HG03521 (cell line): ENCODE measurements around the gene HBE1.

ENCODE experiments used
- ATAC-seq: cut with Tn5 transposase; IDR thresholded peaks from one replicate; pipeline ENCODE4 v1.9.1; 2021; ENCODE audit warnings: mild to moderate bottlenecking, moderate library complexity; ENCODE audit not compliant: unreplicated experiment

The HBE1 gene

GRCh38 chr11:5235364-5236095 lies 34.2 kb downstream of the HBE1 start:
- no peak for ATAC-seq

- peak; percentile 74 for ATAC-seq
These were observed 35.3 kb downstream of the HBE1 start, which contains the start of gene HBD for GRCh38 chr11:5234381-5234834. Gene HBD, minus strand, starts transcription at chr11:5234483. Its CDS starts 50 bp downstream, at chr11:5234433.

- no peak for ATAC-seq
These were observed 36.4 kb downstream of the HBE1 start for GRCh38 chr11:5233307-5233706.

DNA sequence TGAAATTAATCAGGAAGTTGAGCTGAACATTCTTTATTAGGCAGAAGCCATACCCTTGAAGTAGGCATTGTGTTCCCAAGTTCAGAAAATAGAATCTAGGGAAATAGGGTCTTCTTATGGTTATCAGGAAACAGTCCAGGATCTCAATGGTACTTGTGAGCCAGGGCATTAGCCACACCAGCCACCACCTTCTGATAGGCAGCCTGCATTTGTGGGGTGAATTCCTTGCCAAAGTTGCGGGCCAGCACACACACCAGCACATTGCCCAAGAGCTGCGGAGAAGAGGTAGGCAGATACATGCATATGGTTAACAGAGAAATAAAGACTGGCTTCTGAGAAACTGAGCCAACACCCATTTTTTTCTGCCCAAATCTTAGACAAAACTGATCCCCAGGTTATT lies 36.9 kb downstream of the HBE1 start:
- no peak for ATAC-seq

DNA sequence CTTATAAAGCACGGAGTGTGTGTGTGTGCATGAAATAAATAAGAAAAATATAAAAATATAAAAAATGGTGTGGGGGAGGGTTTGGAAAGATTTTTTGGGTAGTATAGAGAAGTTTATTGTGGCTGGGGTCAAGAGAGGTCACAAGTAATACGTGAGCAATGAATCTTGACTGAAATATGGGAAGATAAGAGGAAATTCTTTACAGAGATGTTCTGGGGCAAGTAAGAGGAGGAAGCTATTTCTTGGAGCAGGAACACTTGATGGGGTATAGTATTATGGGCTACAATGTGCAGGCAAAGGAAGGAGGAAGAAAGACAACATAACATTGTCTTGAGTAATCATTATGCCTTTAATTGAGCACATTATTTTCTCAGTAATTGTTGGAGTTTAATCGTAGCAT lies 37.6 kb downstream of the HBE1 start:
- no peak for ATAC-seq

DNA sequence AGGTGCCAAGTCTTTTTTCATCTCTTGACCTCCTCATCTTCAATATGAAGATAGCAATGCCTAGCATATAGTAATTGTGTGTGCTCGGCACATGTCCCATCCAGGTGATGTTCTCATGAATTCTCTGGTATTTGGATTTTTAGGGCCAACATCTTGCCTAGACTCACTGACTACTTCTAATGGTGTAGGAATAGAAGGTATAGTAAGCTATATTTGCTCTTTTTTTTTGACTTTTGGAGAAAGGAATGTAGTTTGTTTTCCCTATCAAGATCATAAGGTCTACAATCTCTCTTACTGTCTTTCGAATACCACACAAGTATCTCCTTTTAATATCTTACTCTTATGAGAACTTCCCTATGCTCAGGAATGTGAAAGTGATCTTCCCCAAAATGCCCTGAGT lies 38.6 kb downstream of the HBE1 start:
- no peak for ATAC-seq

- no peak for ATAC-seq
These were observed 39.5 kb downstream of the HBE1 start for GRCh38 chr11:5230266-5230665.

- ATAC-seq, result no peak
These were observed 39.9 kb downstream of the HBE1 start for GRCh38 chr11:5229796-5230195.

DNA sequence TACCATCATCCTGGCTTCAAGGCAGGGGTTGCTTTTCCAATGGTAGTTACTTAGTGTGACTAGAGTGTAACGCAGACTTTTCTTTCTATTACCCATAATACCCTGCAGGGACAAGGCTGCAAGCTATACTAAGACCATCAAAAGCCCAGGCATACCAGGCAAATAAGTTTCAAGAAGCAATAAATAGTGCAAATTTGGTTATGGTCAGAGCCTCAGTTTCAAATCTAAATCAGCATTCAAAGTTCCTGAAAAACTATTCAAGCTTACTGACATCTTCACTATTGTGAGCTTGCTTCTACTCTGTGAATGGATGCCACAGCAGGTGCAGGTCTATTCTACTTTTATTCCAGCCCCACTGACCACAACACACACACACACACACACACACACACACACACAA lies 40.4 kb downstream of the HBE1 start:
- no peak for ATAC-seq

- ATAC-seq, result no peak
These were observed 41.6 kb downstream of the HBE1 start for GRCh38 chr11:5228124-5228523.

GRCh38 chr11:5227681-5228080 lies 42.1 kb downstream of the HBE1 start:
- no peak for ATAC-seq

DNA sequence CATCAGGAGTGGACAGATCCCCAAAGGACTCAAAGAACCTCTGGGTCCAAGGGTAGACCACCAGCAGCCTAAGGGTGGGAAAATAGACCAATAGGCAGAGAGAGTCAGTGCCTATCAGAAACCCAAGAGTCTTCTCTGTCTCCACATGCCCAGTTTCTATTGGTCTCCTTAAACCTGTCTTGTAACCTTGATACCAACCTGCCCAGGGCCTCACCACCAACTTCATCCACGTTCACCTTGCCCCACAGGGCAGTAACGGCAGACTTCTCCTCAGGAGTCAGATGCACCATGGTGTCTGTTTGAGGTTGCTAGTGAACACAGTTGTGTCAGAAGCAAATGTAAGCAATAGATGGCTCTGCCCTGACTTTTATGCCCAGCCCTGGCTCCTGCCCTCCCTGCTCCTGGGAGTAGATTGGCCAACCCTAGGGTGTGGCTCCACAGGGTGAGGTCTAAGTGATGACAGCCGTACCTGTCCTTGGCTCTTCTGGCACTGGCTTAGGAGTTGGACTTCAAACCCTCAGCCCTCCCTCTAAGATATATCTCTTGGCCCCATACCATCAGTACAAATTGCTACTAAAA lies 42.9 kb downstream of the HBE1 start, which contains the start of gene HBB:
Gene HBB (minus strand): TSS at position 340 of the 579 bp plus-strand sequence. CDS start 50 bp downstream, at position 290.
- no peak for ATAC-seq

- no peak for ATAC-seq
These were observed 44.3 kb downstream of the HBE1 start for GRCh38 chr11:5225480-5225871.

DNA sequence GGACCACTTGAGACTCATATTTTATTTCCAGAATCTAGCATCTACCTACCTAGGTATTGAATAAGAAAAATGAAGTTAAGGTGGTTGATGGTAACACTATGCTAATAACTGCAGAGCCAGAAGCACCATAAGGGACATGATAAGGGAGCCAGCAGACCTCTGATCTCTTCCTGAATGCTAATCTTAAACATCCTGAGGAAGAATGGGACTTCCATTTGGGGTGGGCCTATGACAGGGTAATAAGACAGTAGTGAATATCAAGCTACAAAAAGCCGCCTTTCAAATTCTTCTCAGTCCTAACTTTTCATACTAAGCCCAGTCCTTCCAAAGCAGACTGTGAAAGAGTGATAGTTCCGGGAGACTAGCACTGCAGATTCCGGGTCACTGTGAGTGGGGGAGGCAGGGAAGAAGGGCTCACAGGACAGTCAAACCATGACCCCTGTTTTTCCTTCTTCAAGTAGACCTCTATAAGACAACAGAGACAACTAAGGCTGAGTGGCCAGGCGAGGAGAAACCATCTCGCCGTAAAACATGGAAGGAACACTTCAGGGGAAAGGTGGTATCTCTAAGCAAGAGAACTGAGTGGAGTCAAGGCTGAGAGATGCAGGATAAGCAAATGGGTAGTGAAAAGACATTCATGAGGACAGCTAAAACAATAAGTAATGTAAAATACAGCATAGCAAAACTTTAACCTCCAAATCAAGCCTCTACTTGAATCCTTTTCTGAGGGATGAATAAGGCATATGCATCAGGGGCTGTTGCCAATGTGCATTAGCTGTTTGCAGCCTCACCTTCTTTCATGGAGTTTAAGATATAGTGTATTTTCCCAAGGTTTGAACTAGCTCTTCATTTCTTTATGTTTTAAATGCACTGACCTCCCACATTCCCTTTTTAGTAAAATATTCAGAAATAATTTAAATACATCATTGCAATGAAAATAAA lies 44.9 kb downstream of the HBE1 start:
- ATAC-seq, result no peak

DNA sequence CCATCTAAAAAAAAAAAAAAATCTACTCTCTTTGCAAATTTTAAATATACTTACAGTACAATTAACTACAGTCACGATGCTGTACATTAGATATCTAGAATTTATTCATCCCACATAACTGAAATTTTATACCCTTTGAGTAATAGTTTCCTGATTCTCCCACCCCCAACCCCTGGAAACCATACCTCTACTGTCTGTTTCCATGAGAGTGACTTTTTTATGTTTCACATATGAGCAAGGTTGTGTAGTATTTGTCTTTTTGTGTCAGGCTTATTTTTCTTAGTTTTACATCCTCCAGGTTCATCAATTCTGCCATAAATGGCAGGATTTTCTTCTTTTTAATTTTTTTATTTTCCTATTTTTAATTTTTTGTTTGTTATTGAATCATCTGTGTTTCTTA lies 46.1 kb downstream of the HBE1 start:
- ATAC-seq, result no peak

GRCh38 chr11:5223146-5223545 lies 46.6 kb downstream of the HBE1 start:
- ATAC-seq, result no peak
